CD14-positive monocyte (primary cell): Measurements from ENCODE around the gene ANKRD34B. TPM values are rescaled to one million over a fixed set of nuclear protein-coding genes. Genes with fewer than 3 reads are reported as not detected.

Experiments used
- DNase-seq, 3 donors: peaks; one replicate each; pipeline ENCODE4 v3.0.0-alpha.2; 2011 to 2022
- H2AFZ ChIP-seq: 2 replicates; pipeline ENCODE4 v1.6.0; 2012; ENCODE audit warnings: mild to moderate bottlenecking, low read depth, low read length, inconsistent platforms; ENCODE audit not compliant: insufficient read depth, poor library complexity, severe bottlenecking
- H3K27ac ChIP-seq, 2 donors: 1 replicate in 1 of 2; 2 replicates in 1 of 2; pipeline ENCODE4 v1.5.1; 2012 to 2013; ENCODE audit warnings: low read length in 2 of 2, control low read depth in 1 of 2, inconsistent platforms in 1 of 2, low read depth in 1 of 2, mild to moderate bottlenecking in 1 of 2
- H3K27me3 ChIP-seq, 2 donors: one replicate each; pipeline versions ENCODE4 v1.6.0 to v1.6.1; 2011 to 2013; ENCODE audit warnings: low read length in 2 of 2; ENCODE audit not compliant: control insufficient read depth in 2 of 2, insufficient read depth in 2 of 2
- H3K36me3 ChIP-seq, 2 donors: replicated peaks in 1 of 2; 1 replicate in 1 of 2; 2 replicates in 1 of 2; pipeline versions ENCODE4 v1.5.1 to v1.6.1; 2012 to 2013; ENCODE audit warnings: low read length in 2 of 2, control low read depth in 1 of 2, inconsistent platforms in 1 of 2, mild to moderate bottlenecking in 1 of 2; ENCODE audit not compliant: insufficient read depth in 2 of 2, control insufficient read depth in 1 of 2
- H3K4me1 ChIP-seq, 2 donors: 1 replicate in 1 of 2; 2 replicates in 1 of 2; pipeline versions ENCODE4 v1.5.1 to v1.6.1; 2012 to 2013; ENCODE audit warnings: low read length in 2 of 2, control low read depth in 1 of 2, inconsistent platforms in 1 of 2, mild to moderate bottlenecking in 1 of 2, moderate library complexity in 1 of 2; ENCODE audit not compliant: insufficient read depth in 2 of 2, control insufficient read depth in 1 of 2
- H3K4me2 ChIP-seq: replicated peaks from 2 replicates; pipeline ENCODE3; 2012; ENCODE audit warnings: low read length, moderate library complexity, mild to moderate bottlenecking; ENCODE audit not compliant: poor library complexity, severe bottlenecking; ENCODE audit errors: extremely low read depth
- H3K4me3 ChIP-seq, 3 experiments: fragments of 200-600 bp in 1 of 3; sonication (generic) in 1 of 3; replicated peaks in 1 of 3; 1 replicate in 2 of 3; 2 replicates in 1 of 3; pipeline ENCODE4 v1.5.1; 2011 to 2013; ENCODE audit warnings: low read length in 3 of 3, mild to moderate bottlenecking in 3 of 3, control low read depth in 2 of 3, low read depth in 2 of 3, inconsistent platforms in 1 of 3, moderate library complexity in 1 of 3
- H3K79me2 ChIP-seq: 2 replicates; pipeline ENCODE4 v1.6.0; 2012; ENCODE audit warnings: mild to moderate bottlenecking, control low read depth, inconsistent platforms, low read length, moderate library complexity; ENCODE audit not compliant: insufficient read depth
- H3K9ac ChIP-seq: 2 replicates; pipeline ENCODE4 v1.6.0; 2017; ENCODE audit warnings: low read length, mild to moderate bottlenecking; ENCODE audit not compliant: insufficient read depth, poor library complexity, severe bottlenecking
- H3K9me3 ChIP-seq, 2 donors: replicated peaks in 1 of 2; 1 replicate in 1 of 2; 2 replicates in 1 of 2; pipeline versions ENCODE4 v1.5.1 to v1.6.1; 2012 to 2013; ENCODE audit warnings: low read length in 2 of 2, control low read depth in 1 of 2; ENCODE audit not compliant: control insufficient read depth in 1 of 2, insufficient read depth in 1 of 2
- H4K20me1 ChIP-seq: 2 replicates; pipeline ENCODE4 v1.6.0; 2012; ENCODE audit warnings: mild to moderate bottlenecking, low read length, control low read depth, moderate library complexity; ENCODE audit not compliant: insufficient read depth
- H3K27ac Mint-ChIP-seq, 7 donors: one replicate each; pipeline ENCODE4 v1.8.0; 2020; ENCODE audit warnings: mild to moderate bottlenecking in 7 of 7, mixed read lengths in 7 of 7, moderate library complexity in 6 of 7, inconsistent platforms in 2 of 7
- H3K27me3 Mint-ChIP-seq, 3 donors: one replicate each; pipeline ENCODE4 v1.8.0; 2021 to 2022; ENCODE audit warnings: low read depth in 3 of 3, mild to moderate bottlenecking in 3 of 3, mixed read lengths in 3 of 3, moderate library complexity in 3 of 3, inconsistent platforms in 1 of 3
- H3K36me3 Mint-ChIP-seq, 2 donors: one replicate each; pipeline ENCODE4 v1.8.0; 2020; ENCODE audit warnings: mixed read lengths in 2 of 2, inconsistent platforms in 1 of 2, mild to moderate bottlenecking in 1 of 2
- H3K4me1 Mint-ChIP-seq: one replicate; pipeline ENCODE4 v1.8.0; 2020; ENCODE audit warnings: mild to moderate bottlenecking, mixed read lengths
- H3K4me3 Mint-ChIP-seq, 2 donors: one replicate each; pipeline ENCODE4 v1.8.0; 2020; ENCODE audit warnings: mild to moderate bottlenecking in 2 of 2, mixed read lengths in 2 of 2, moderate library complexity in 1 of 2
- H3K9me3 Mint-ChIP-seq, 7 donors: one replicate each; pipeline ENCODE4 v1.8.0; 2020 to 2022; ENCODE audit warnings: mixed read lengths in 7 of 7, mild to moderate bottlenecking in 6 of 7, moderate library complexity in 6 of 7, inconsistent platforms in 2 of 7
- whole genome bisulfite sequencing: methylation state at CpG from one replicate; pipeline ENCODE4 v1.1.5; 2013; ENCODE audit warnings: missing lambda C conversion rate; ENCODE audit not compliant: insufficient coverage; 5-methylcytosine and 5-hydroxymethylcytosine counted together
- intact Hi-C, 2 donors: fragments of 100-400 bp; cut with micrococcal nuclease; formaldehyde crosslinking; loops; one replicate each; pipeline versions ENCODE4 v1.15.0 to v1.15.1; 2023
- polyA plus RNA-seq, 3 donors: library from polyadenylated mRNA; depleted of rRNA in 1 of 3; unstranded in 2 of 3; stranded (reverse) in 1 of 3; fragments of 300-500 nt in 2 of 3; fragments of >200 nt in 1 of 3; fragmentation: Illumina TruSeq in 2 of 3; gene quantifications; 1 replicate in 2 of 3; 2 replicates in 1 of 3; pipeline ENCODE4 v1.2.3, GENCODE V29; 2012 to 2021
- TF ChIP-seq, protein P1 (sequence below): fragments of 200-600 bp; IDR thresholded peaks from one replicate; pipeline ENCODE4 v1.8.0; 2022; ENCODE audit warnings: antibody characterized with exemption, mild to moderate bottlenecking

The ANKRD34B gene
- polyA plus RNA-seq, 3 donors = 0.43 to 2.0 (median 1.3) TPM

DNA sequence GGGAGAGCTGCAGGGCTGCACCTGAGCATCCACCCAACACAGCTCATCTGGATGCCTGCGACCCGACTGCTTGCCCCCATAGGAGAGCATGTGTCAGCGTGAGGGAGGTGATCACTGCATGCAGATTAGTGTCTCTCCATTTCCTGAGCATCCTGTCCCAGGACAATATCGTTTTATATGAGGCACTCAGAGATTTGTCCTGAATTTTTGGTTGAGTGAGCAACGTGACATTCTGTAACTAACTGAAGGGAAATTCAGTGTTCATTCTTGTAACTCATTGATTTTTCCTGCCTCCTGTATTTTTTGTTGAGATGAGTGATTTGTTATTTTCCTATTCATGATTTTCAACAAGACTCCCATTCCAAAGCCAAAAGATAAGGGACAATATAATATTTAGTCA, 20.7 kb upstream of the ANKRD34B start:
- TF ChIP-seq, protein P1, sequence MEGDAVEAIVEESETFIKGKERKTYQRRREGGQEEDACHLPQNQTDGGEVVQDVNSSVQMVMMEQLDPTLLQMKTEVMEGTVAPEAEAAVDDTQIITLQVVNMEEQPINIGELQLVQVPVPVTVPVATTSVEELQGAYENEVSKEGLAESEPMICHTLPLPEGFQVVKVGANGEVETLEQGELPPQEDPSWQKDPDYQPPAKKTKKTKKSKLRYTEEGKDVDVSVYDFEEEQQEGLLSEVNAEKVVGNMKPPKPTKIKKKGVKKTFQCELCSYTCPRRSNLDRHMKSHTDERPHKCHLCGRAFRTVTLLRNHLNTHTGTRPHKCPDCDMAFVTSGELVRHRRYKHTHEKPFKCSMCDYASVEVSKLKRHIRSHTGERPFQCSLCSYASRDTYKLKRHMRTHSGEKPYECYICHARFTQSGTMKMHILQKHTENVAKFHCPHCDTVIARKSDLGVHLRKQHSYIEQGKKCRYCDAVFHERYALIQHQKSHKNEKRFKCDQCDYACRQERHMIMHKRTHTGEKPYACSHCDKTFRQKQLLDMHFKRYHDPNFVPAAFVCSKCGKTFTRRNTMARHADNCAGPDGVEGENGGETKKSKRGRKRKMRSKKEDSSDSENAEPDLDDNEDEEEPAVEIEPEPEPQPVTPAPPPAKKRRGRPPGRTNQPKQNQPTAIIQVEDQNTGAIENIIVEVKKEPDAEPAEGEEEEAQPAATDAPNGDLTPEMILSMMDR = no peak
- H3K36me3 ChIP-seq = no peaks in the 10 kb centered on the region
- H3K9me3 ChIP-seq = no peaks in the 10 kb centered on the region
- Mint-ChIP-seq H3K27ac (no peak overlapping the region), H3K36me3 (no peaks in the 10 kb centered on the region), H3K9me3 (peaks cover 0 to 2% (median 0%) of the 10 kb centered on the region in 7 donors), H3K27me3 (peaks cover 0 to 4% (median 2%) of the 10 kb centered on the region in 3 donors), H3K4me1 (no peaks in the 10 kb centered on the region), H3K4me3 (no peak overlapping the region)
- H4K20me1 ChIP-seq = no peaks in the 10 kb centered on the region
- H3K27ac ChIP-seq = no peak overlapping the region
- H3K27me3 ChIP-seq = no peaks in the 10 kb centered on the region
- H3K4me3 ChIP-seq = no peak overlapping the region
- H3K4me1 ChIP-seq = no peaks in the 10 kb centered on the region
- 100% methylated on average over 1 of the region's 5 CpGs for WGBS
- H3K9ac ChIP-seq = no peak overlapping the region
- intact Hi-C loops = no loop called here
- H2AFZ ChIP-seq = no peak overlapping the region
- no peaks in the 10 kb centered on the region for H3K79me2 ChIP-seq
- DNase-seq = no peak
- H3K4me2 ChIP-seq = no peak overlapping the region

DNA sequence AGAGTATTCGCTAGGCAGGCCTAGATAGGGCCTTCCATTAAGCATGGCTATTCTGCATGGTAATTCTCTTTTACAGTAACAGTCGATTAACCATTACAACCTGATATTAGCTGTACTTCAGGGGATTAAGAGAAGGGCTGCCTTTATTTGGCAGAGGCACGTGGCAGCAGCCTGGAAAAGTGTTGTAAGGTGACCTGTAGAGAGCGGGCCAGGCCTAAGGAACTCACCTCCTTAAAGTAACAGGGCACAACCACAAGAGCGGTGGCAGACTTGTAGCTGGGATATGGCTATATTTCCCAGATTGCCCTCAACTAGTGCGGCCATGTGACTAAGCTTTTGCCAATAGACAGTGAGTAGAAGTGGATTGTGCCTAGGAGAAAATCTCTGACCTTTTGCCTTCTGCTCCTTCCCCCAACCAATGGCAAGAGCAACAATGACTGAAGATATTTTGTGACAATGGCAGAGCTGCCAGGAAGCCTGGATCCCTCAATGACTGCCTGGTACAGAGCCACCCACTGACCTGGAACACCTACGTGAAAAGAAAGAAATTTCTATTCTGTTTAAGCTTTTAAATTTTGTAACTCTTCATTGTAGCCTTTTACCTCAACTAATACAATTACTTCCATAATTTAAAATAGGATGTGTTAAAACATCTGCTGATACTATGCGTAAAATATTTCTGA, 18.9 kb upstream of the ANKRD34B start:
- no peak overlapping the region for H3K4me2 ChIP-seq
- Mint-ChIP-seq H3K4me3 (no peak overlapping the region), H3K27ac (no peak overlapping the region), H3K4me1 (no peaks in the 10 kb centered on the region), H3K9me3 (peaks cover 0 to 5% (median 1%) of the 10 kb centered on the region in 7 donors), H3K36me3 (no peaks in the 10 kb centered on the region), H3K27me3 (peaks cover 0 to 4% (median 2%) of the 10 kb centered on the region in 3 donors)
- no peak for DNase-seq
- H3K4me3 ChIP-seq = no peak overlapping the region
- no CpG with 5 or more reads among the region's 8 CpGs for WGBS
- TF ChIP-seq, protein P1 = no peak
- H3K79me2 ChIP-seq = no peaks in the 10 kb centered on the region
- H3K27me3 ChIP-seq = no peaks in the 10 kb centered on the region
- no peaks in the 10 kb centered on the region for H4K20me1 ChIP-seq
- H3K27ac ChIP-seq = no peak overlapping the region
- no peaks in the 10 kb centered on the region for H3K4me1 ChIP-seq
- H2AFZ ChIP-seq = no peak overlapping the region
- H3K36me3 ChIP-seq = no peaks in the 10 kb centered on the region
- intact Hi-C loops = no loop called here
- no peak overlapping the region for H3K9ac ChIP-seq
- H3K9me3 ChIP-seq = no peaks in the 10 kb centered on the region
